Epithelial cell of esophagus (primary cell): ENCODE results near the gene FAR2.
"Not testable (repeated sequence)": the region's sequence is repeated elsewhere in the genome, so short reads cannot be mapped to it uniquely, and the experiment has no call there.

Experiments used
- DNase-seq: peaks from one replicate; pipeline ENCODE4 v3.0.0; 2010; ENCODE audit warnings: low read depth
- H3K4me3 ChIP-seq: 2 replicates; pipeline ENCODE4 v1.5.1; 2011; ENCODE audit warnings: mild to moderate bottlenecking, low read length, control low read depth
- CTCF ChIP-seq: IDR thresholded peaks from 2 replicates; pipeline ENCODE4 v1.5.1; 2011; ENCODE audit warnings: low read depth, mild to moderate bottlenecking, low read length, control low read depth, inconsistent platforms; ENCODE audit not compliant: insufficient read depth; ENCODE audit errors: missing control alignments

FAR2 gene

GRCh38 chr12:29116414-29116813 lies 32.7 kb upstream of the FAR2 start:
- DNase-seq = no peak
- no peak overlapping the region for H3K4me3 ChIP-seq
- TF ChIP-seq CTCF = no peak

- no peak overlapping the region for H3K4me3 ChIP-seq
- DNase-seq = peak; percentile 2
- TF ChIP-seq CTCF = no peak
Measured at GRCh38 chr12:29131539-29131938, 17.5 kb upstream of the FAR2 start.

GRCh38 chr12:29132316-29132715 lies 16.8 kb upstream of the FAR2 start:
- no peak for TF ChIP-seq CTCF
- DNase-seq = no peak
- no peak overlapping the region for H3K4me3 ChIP-seq

GRCh38 chr12:29133181-29133580 lies 15.9 kb upstream of the FAR2 start:
- DNase-seq = no peak
- no peak overlapping the region for H3K4me3 ChIP-seq
- no peak for TF ChIP-seq CTCF

GRCh38 chr12:29133680-29134079 lies 15.4 kb upstream of the FAR2 start:
- no peak for TF ChIP-seq CTCF

GRCh38 chr12:29138256-29138655 lies 10.8 kb upstream of the FAR2 start:
- not testable (repeated sequence) for H3K4me3 ChIP-seq, DNase-seq

More at GRCh38 chr12:29133680-29134079, 15.4 kb upstream of the FAR2 start:
- no peak for DNase-seq
- no peak overlapping the region for H3K4me3 ChIP-seq

GRCh38 chr12:29138855-29139254 lies 10.2 kb upstream of the FAR2 start:
- H3K4me3 ChIP-seq, DNase-seq: not testable (repeated sequence)

GRCh38 chr12:29145372-29146170 lies 3.5 kb upstream of the FAR2 start:
- no peak for TF ChIP-seq CTCF
- no peak overlapping the region for H3K4me3 ChIP-seq
- no peak for DNase-seq
